OCI-LY3 (cell line): Measurements from ENCODE around the gene NECAB2.

ENCODE experiments used
- H2AFZ ChIP-seq: fragments of 200-600, 300-600 bp; shearing (Covaris generic); 2 replicates; pipeline ENCODE4 v1.6.0; 2014; ENCODE audit warnings: antibody characterized with exemption, low read depth, low read length
- H3K27ac ChIP-seq: fragments of 200-600, 300-600 bp; sonication (generic); 2 replicates; pipeline ENCODE4 v1.5.1; 2014; ENCODE audit warnings: mild to moderate bottlenecking, low read length, moderate library complexity, mixed read lengths
- H3K27me3 ChIP-seq: fragments of 200-600, 300-600 bp; sonication (generic); 2 replicates; pipeline ENCODE4 v1.6.1; 2014; ENCODE audit warnings: low read depth, low read length, mixed read lengths
- H3K36me3 ChIP-seq: fragments of 200-600, 300-600 bp; sonication (generic); replicated peaks from 2 replicates; pipeline ENCODE3; 2014; ENCODE audit warnings: low read depth, low read length, mixed read lengths
- H3K4me1 ChIP-seq: fragments of 300-600, 200-600 bp; sonication (generic); 2 replicates; pipeline ENCODE4 v1.6.1; 2014; ENCODE audit warnings: low read length, mixed read lengths
- H3K4me2 ChIP-seq: fragments of 200-600, 300-600 bp; sonication (generic); 2 replicates; pipeline ENCODE4 v1.6.1; 2014; ENCODE audit warnings: low read length, mixed read lengths
- H3K4me3 ChIP-seq: fragments of 300-600, 200-600 bp; sonication (generic); 2 replicates; pipeline ENCODE4 v1.5.1; 2014; ENCODE audit warnings: antibody characterized with exemption, mild to moderate bottlenecking, low read length, moderate library complexity
- H3K79me2 ChIP-seq: fragments of 300-600, 200-600 bp; shearing (Covaris generic); 2 replicates; pipeline ENCODE4 v1.6.1; 2014; ENCODE audit warnings: mild to moderate bottlenecking, low read length, mixed read lengths
- H3K9ac ChIP-seq: fragments of 300-600, 200-600 bp; shearing (Covaris generic); 2 replicates; pipeline ENCODE4 v1.6.0; 2014; ENCODE audit warnings: mild to moderate bottlenecking, low read length, moderate library complexity
- H3K9me3 ChIP-seq: fragments of 200-600, 300-600 bp; shearing (Covaris generic); 2 replicates; pipeline ENCODE4 v1.6.1; 2014; ENCODE audit warnings: low read length, mixed read lengths; ENCODE audit not compliant: insufficient read depth
- H4K20me1 ChIP-seq: fragments of 200-600, 300-600 bp; sonication (generic); 2 replicates; pipeline ENCODE4 v1.6.1; 2016; ENCODE audit warnings: low read length, mixed read lengths; ENCODE audit not compliant: insufficient read depth
- CTCF ChIP-seq: fragments of 200-600, 300-600 bp; sonication (generic); IDR thresholded peaks from 2 replicates; pipeline ENCODE4 v1.5.1; 2014; ENCODE audit warnings: antibody characterized with exemption, low read length, low read depth
- EZH2phosphoT487 ChIP-seq: fragments of 200-600 bp; shearing (Covaris generic); IDR thresholded peaks from 2 replicates; pipeline ENCODE4 v1.6.1; 2018; ENCODE audit warnings: antibody characterized with exemption, mixed run types, low read depth

The NECAB2 gene

GRCh38 chr16:83975590-83976260, 7.7 kb downstream of the NECAB2 start:
- TF ChIP-seq EZH2phosphoT487: no peak
- no peak for TF ChIP-seq CTCF
- H3K27ac ChIP-seq: no peak overlapping the region
- H3K9me3 ChIP-seq: no peaks in the 10 kb centered on the region
- no peaks in the 10 kb centered on the region for H3K4me1 ChIP-seq
- no peaks in the 10 kb centered on the region for H3K27me3 ChIP-seq
- no peak overlapping the region for H3K9ac ChIP-seq
- H2AFZ ChIP-seq: no peak overlapping the region
- no peak overlapping the region for H3K4me2 ChIP-seq
- H3K79me2 ChIP-seq: no peaks in the 10 kb centered on the region
- no peaks in the 10 kb centered on the region for H4K20me1 ChIP-seq
- no peaks in the 10 kb centered on the region for H3K36me3 ChIP-seq
- no peak overlapping the region for H3K4me3 ChIP-seq

- Histone ChIP-seq H3K9me3 (no peaks in the 10 kb centered on the region), H3K27me3 (no peaks in the 10 kb centered on the region), H3K4me2 (no peak overlapping the region), H3K4me3 (no peak overlapping the region), H3K4me1 (no peaks in the 10 kb centered on the region), H3K36me3 (no peaks in the 10 kb centered on the region), H3K9ac (no peak overlapping the region), H4K20me1 (no peaks in the 10 kb centered on the region), H3K79me2 (no peaks in the 10 kb centered on the region), H2AFZ (no peak overlapping the region), H3K27ac (no peak overlapping the region)
- TF ChIP-seq EZH2phosphoT487: no peak
- TF ChIP-seq CTCF: no peak
These were observed 9.2 kb downstream of the NECAB2 start for GRCh38 chr16:83977056-83977815.

- Histone ChIP-seq H3K9ac (no peak overlapping the region), H3K36me3 (no peaks in the 10 kb centered on the region), H4K20me1 (no peaks in the 10 kb centered on the region), H3K4me1 (no peaks in the 10 kb centered on the region), H3K27me3 (no peaks in the 10 kb centered on the region), H3K9me3 (no peaks in the 10 kb centered on the region), H3K4me3 (no peak overlapping the region), H2AFZ (no peak overlapping the region), H3K4me2 (no peak overlapping the region), H3K27ac (no peak overlapping the region), H3K79me2 (no peaks in the 10 kb centered on the region)
- TF ChIP-seq CTCF (no peak), EZH2phosphoT487 (no peak)
These were observed 10.4 kb downstream of the NECAB2 start for GRCh38 chr16:83978401-83978904.

- H3K4me3 ChIP-seq: no peak overlapping the region
- H2AFZ ChIP-seq: no peak overlapping the region
- no peaks in the 10 kb centered on the region for H3K27me3 ChIP-seq
- H3K36me3 ChIP-seq: no peaks in the 10 kb centered on the region
- no peak overlapping the region for H3K27ac ChIP-seq
- H4K20me1 ChIP-seq: no peaks in the 10 kb centered on the region
- no peaks in the 10 kb centered on the region for H3K4me1 ChIP-seq
- TF ChIP-seq EZH2phosphoT487 (no peak), CTCF (no peak)
- no peak overlapping the region for H3K4me2 ChIP-seq
- H3K79me2 ChIP-seq: no peaks in the 10 kb centered on the region
- H3K9ac ChIP-seq: no peak overlapping the region
- no peaks in the 10 kb centered on the region for H3K9me3 ChIP-seq
These were observed 11.4 kb downstream of the NECAB2 start for GRCh38 chr16:83979441-83979840.
